Activated naive CD8-positive, alpha-beta T cell (primary cell): ENCODE data around the gene EIF5.

ENCODE experiments used
- H3K27ac Mint-ChIP-seq: one replicate; pipeline ENCODE4 v1.8.0; 2021; ENCODE audit warnings: mixed read lengths
- H3K27me3 Mint-ChIP-seq: one replicate; pipeline ENCODE4 v1.8.0; 2021; ENCODE audit warnings: mixed read lengths
- H3K36me3 Mint-ChIP-seq: one replicate; pipeline ENCODE4 v1.8.0; 2021; ENCODE audit warnings: mixed read lengths
- H3K4me1 Mint-ChIP-seq: one replicate; pipeline ENCODE4 v1.8.0; 2021; ENCODE audit warnings: low read depth, mixed read lengths
- H3K4me3 Mint-ChIP-seq: one replicate; pipeline ENCODE4 v1.8.0; 2021; ENCODE audit warnings: mild to moderate bottlenecking, mixed read lengths
- H3K9me3 Mint-ChIP-seq: one replicate; pipeline ENCODE4 v1.8.0; 2021; ENCODE audit warnings: low read depth, mixed read lengths

EIF5 gene

GRCh38 chr14:103361867-103362266, 27.8 kb downstream of the EIF5 start:
- peaks cover 6% of the 10 kb centered on the region for H3K9me3 Mint-ChIP-seq
- peaks cover 1% of the 10 kb centered on the region for H3K27me3 Mint-ChIP-seq
- peaks cover 5% of the 10 kb centered on the region for H3K36me3 Mint-ChIP-seq
- no peaks in the 10 kb centered on the region for H3K4me1 Mint-ChIP-seq
- H3K4me3 Mint-ChIP-seq = no peak overlapping the region
- H3K27ac Mint-ChIP-seq = peak overlapping the region; percentile 16

GRCh38 chr14:103362780-103363179, 28.7 kb downstream of the EIF5 start:
- Mint-ChIP-seq H3K4me3 (no peak overlapping the region), H3K4me1 (no peaks in the 10 kb centered on the region), H3K27me3 (no peaks in the 10 kb centered on the region), H3K36me3 (peaks cover 5% of the 10 kb centered on the region), H3K27ac (no peak overlapping the region), H3K9me3 (peaks cover 6% of the 10 kb centered on the region)

GRCh38 chr14:103366741-103367140, 32.7 kb downstream of the EIF5 start:
- H3K4me3 Mint-ChIP-seq = no peak overlapping the region
- H3K27me3 Mint-ChIP-seq = no peaks in the 10 kb centered on the region
- H3K4me1 Mint-ChIP-seq = no peaks in the 10 kb centered on the region
- peaks cover 5% of the 10 kb centered on the region for H3K36me3 Mint-ChIP-seq
- peaks cover 6% of the 10 kb centered on the region for H3K9me3 Mint-ChIP-seq
- H3K27ac Mint-ChIP-seq = no peak overlapping the region

- Mint-ChIP-seq H3K27me3 (no peaks in the 10 kb centered on the region), H3K9me3 (peaks cover 6% of the 10 kb centered on the region), H3K36me3 (peaks cover 2% of the 10 kb centered on the region), H3K4me1 (no peaks in the 10 kb centered on the region), H3K27ac (no peak overlapping the region), H3K4me3 (no peak overlapping the region)
These were observed 34.0 kb downstream of the EIF5 start for GRCh38 chr14:103367995-103368394.

- Mint-ChIP-seq H3K27ac (no peak overlapping the region), H3K4me1 (no peaks in the 10 kb centered on the region)
These were observed 36.0 kb downstream of the EIF5 start for GRCh38 chr14:103370087-103370486.

GRCh38 chr14:103372017-103372416, 38.0 kb downstream of the EIF5 start:
- no peak overlapping the region for H3K4me3 Mint-ChIP-seq
- H3K9me3 Mint-ChIP-seq = no peaks in the 10 kb centered on the region
- H3K27ac Mint-ChIP-seq = no peak overlapping the region
- H3K27me3 Mint-ChIP-seq = peaks cover 2% of the 10 kb centered on the region
- no peaks in the 10 kb centered on the region for H3K4me1 Mint-ChIP-seq
- no peaks in the 10 kb centered on the region for H3K36me3 Mint-ChIP-seq

More at GRCh38 chr14:103370087-103370486, 36.0 kb downstream of the EIF5 start:
- Mint-ChIP-seq H3K27me3 (peaks cover 2% of the 10 kb centered on the region), H3K4me3 (no peak overlapping the region), H3K36me3 (no peaks in the 10 kb centered on the region), H3K9me3 (no peaks in the 10 kb centered on the region)

- no peak overlapping the region for H3K27ac Mint-ChIP-seq
- peaks cover 3% of the 10 kb centered on the region for H3K27me3 Mint-ChIP-seq
- no peaks in the 10 kb centered on the region for H3K36me3 Mint-ChIP-seq
- H3K4me3 Mint-ChIP-seq = no peak overlapping the region
- H3K9me3 Mint-ChIP-seq = no peaks in the 10 kb centered on the region
- H3K4me1 Mint-ChIP-seq = no peaks in the 10 kb centered on the region
These were observed 38.7 kb downstream of the EIF5 start for GRCh38 chr14:103372552-103373304.

- no peak overlapping the region for H3K27ac Mint-ChIP-seq
- peaks cover 3% of the 10 kb centered on the region for H3K27me3 Mint-ChIP-seq
- no peaks in the 10 kb centered on the region for H3K36me3 Mint-ChIP-seq
- no peak overlapping the region for H3K4me3 Mint-ChIP-seq
- H3K9me3 Mint-ChIP-seq = no peaks in the 10 kb centered on the region
- H3K4me1 Mint-ChIP-seq = no peaks in the 10 kb centered on the region
These were observed 40.1 kb downstream of the EIF5 start for GRCh38 chr14:103374121-103374520.

- Mint-ChIP-seq H3K4me1 (peaks cover 3% of the 10 kb centered on the region), H3K27me3 (peaks cover 6% of the 10 kb centered on the region), H3K9me3 (no peaks in the 10 kb centered on the region), H3K36me3 (no peaks in the 10 kb centered on the region), H3K27ac (no peak overlapping the region), H3K4me3 (no peak overlapping the region)
These were observed 43.5 kb downstream of the EIF5 start for GRCh38 chr14:103377522-103378037.

- no peaks in the 10 kb centered on the region for H3K36me3 Mint-ChIP-seq
- H3K9me3 Mint-ChIP-seq = no peaks in the 10 kb centered on the region
- H3K27me3 Mint-ChIP-seq = peaks cover 8% of the 10 kb centered on the region
- no peak overlapping the region for H3K4me3 Mint-ChIP-seq
- no peak overlapping the region for H3K27ac Mint-ChIP-seq
- H3K4me1 Mint-ChIP-seq = peaks cover 6% of the 10 kb centered on the region
These were observed 44.2 kb downstream of the EIF5 start for GRCh38 chr14:103378038-103378854.

- peaks cover 7% of the 10 kb centered on the region for H3K27me3 Mint-ChIP-seq
- H3K27ac Mint-ChIP-seq = no peak overlapping the region
- no peak overlapping the region for H3K4me3 Mint-ChIP-seq
- no peaks in the 10 kb centered on the region for H3K9me3 Mint-ChIP-seq
- H3K4me1 Mint-ChIP-seq = peaks cover 8% of the 10 kb centered on the region
- no peaks in the 10 kb centered on the region for H3K36me3 Mint-ChIP-seq
These were observed 46.8 kb downstream of the EIF5 start for GRCh38 chr14:103380719-103381377.

- peaks cover 7% of the 10 kb centered on the region for H3K27me3 Mint-ChIP-seq
- H3K27ac Mint-ChIP-seq = no peak overlapping the region
These were observed 48.3 kb downstream of the EIF5 start for GRCh38 chr14:103382376-103382775.

GRCh38 chr14:103384450-103385151, 50.6 kb downstream of the EIF5 start:
- Mint-ChIP-seq H3K9me3 (no peaks in the 10 kb centered on the region), H3K27me3 (peaks cover 5% of the 10 kb centered on the region), H3K36me3 (peaks cover 3% of the 10 kb centered on the region), H3K4me3 (peak overlapping the region; percentile 92), H3K27ac (peak overlapping the region; percentile 87), H3K4me1 (peaks cover 29% of the 10 kb centered on the region)

More at GRCh38 chr14:103382376-103382775, 48.3 kb downstream of the EIF5 start:
- no peaks in the 10 kb centered on the region for H3K36me3 Mint-ChIP-seq
- no peaks in the 10 kb centered on the region for H3K9me3 Mint-ChIP-seq
- H3K4me3 Mint-ChIP-seq = no peak overlapping the region
- H3K4me1 Mint-ChIP-seq = peaks cover 11% of the 10 kb centered on the region

- H3K4me3 Mint-ChIP-seq = peak within 1 kb of the TSS; percentile 98
- peaks cover 3% of the 10 kb centered on the region for H3K36me3 Mint-ChIP-seq
- no peaks in the 10 kb centered on the region for H3K9me3 Mint-ChIP-seq
- H3K27me3 Mint-ChIP-seq = peaks cover 5% of the 10 kb centered on the region
- H3K4me1 Mint-ChIP-seq = peaks cover 31% of the 10 kb centered on the region
- peak within 1 kb of the TSS; percentile 97 for H3K27ac Mint-ChIP-seq
These were observed 51.3 kb downstream of the EIF5 start, which contains the start of gene MARK3 for GRCh38 chr14:103385152-103385928. MARK3 (plus strand) TSS chr14:103385415; CDS start chr14:103386030, 615 bp downstream.
